Right lobe of liver (tissue), 4 donors: Measurements from ENCODE around the gene SMARCD1.

Experiments used
- POLR2A ChIP-seq: fragments of 450-650 bp; IDR thresholded peaks from one replicate; pipeline ENCODE4 v1.6.1; 2017; ENCODE audit warnings: antibody characterized with exemption, mild to moderate bottlenecking
- TF ChIP-seq, protein P1 (sequence below), 4 donors: fragments of 200-600 bp in 3 of 4; fragments of 450-650 bp in 1 of 4; IDR thresholded peaks; one replicate each; pipeline versions ENCODE4 v1.5.1 to v1.8.0; 2016 to 2022; ENCODE audit warnings: antibody characterized with exemption in 4 of 4, mild to moderate bottlenecking in 2 of 4
- donor health status: DM: no; HTN: no; CAD: no.
- donor health status: DM: no; HTN: no; CAD: no.
- donor health status: DM: no; HTN: yes; CAD: no.

DNA sequence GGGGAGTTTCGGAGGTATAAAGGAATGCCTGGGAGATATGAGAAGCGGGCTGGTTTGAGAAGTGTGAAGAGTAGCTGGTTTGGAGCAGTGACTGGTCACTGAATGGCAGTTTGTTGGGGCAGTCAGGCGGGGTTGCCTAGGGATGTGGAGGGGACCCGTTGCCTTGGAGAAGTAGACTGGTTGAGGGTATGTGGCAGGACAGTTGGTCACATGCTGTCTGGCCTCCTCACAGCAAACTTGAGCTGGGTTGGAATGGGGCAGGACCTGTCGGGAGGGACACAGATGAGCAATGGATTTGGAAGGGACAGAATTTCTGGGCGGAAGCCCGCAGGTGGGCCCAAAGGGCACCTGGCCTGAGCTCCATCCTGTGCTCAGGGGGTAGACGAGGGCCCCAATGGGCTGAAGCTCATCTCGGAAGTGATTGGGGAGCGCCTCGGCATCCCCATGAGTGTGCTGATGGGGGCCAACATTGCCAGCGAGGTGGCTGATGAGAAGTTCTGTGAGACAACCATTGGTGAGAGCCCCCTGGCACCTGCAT, 20.8 kb downstream of the SMARCD1 start:
- TF ChIP-seq, protein P1, sequence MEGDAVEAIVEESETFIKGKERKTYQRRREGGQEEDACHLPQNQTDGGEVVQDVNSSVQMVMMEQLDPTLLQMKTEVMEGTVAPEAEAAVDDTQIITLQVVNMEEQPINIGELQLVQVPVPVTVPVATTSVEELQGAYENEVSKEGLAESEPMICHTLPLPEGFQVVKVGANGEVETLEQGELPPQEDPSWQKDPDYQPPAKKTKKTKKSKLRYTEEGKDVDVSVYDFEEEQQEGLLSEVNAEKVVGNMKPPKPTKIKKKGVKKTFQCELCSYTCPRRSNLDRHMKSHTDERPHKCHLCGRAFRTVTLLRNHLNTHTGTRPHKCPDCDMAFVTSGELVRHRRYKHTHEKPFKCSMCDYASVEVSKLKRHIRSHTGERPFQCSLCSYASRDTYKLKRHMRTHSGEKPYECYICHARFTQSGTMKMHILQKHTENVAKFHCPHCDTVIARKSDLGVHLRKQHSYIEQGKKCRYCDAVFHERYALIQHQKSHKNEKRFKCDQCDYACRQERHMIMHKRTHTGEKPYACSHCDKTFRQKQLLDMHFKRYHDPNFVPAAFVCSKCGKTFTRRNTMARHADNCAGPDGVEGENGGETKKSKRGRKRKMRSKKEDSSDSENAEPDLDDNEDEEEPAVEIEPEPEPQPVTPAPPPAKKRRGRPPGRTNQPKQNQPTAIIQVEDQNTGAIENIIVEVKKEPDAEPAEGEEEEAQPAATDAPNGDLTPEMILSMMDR (IDR thresholded peaks at IDR 0.05), result no peak
- TF ChIP-seq POLR2A, result no peak
